ENCODE data around the gene SLC16A8. TPM values are rescaled to one million over a fixed set of nuclear protein-coding genes. Genes with fewer than 3 reads are reported as not detected.

Gene SLC16A8
- polyA plus RNA-seq, 3 donors, result not detected

DNA sequence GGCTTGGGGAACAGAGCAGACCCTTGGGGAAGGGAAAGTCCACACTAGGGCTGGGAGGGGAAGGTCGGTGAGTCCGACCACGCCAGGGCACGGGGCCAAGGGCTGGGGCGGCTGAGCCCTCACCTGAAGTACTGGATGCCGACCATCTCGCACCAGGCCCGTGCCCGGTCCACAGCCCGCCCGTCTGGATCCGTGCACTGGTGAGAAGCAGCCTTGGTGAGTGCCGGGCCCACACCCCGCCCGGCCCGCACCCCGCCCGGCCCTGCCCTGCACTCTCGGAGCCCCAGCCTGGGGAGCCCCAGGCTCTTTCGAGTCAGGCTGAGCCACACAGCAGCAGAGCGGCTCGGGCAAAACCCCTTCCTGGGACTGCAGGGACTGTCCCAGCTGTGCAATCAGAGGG, 28.4 kb upstream of the SLC16A8 start:
- Mint-ChIP-seq H3K27ac (no peak overlapping the region), H3K27me3 (ENCODE audit: low read depth in 3 of 3) (peaks cover 1% of the 10 kb centered on the region in 3 donors), H3K9me3 (peaks cover 0 to 2% (median 0%) of the 10 kb centered on the region in 7 donors), H3K4me1 (no peaks in the 10 kb centered on the region), H3K36me3 (no peaks in the 10 kb centered on the region), H3K4me3 (no peak overlapping the region)
- no peaks in the 10 kb centered on the region for H3K4me1 ChIP-seq (ENCODE audit: control insufficient read depth in 1 of 2, insufficient read depth in 2 of 2, low read length in 2 of 2)
- over 99% methylated on average over 20 of the region's 22 CpGs for WGBS (ENCODE audit: insufficient coverage)
- H3K36me3 ChIP-seq (replicated peaks in 1 of 2; ENCODE audit: control insufficient read depth in 1 of 2, insufficient read depth in 2 of 2, low read length in 2 of 2), result no peaks in the 10 kb centered on the region
- no peak overlapping the region for H3K4me2 ChIP-seq (replicated peaks; ENCODE audit: extremely low read depth, low read length, poor library complexity, severe bottlenecking)
- TF ChIP-seq, protein P1, sequence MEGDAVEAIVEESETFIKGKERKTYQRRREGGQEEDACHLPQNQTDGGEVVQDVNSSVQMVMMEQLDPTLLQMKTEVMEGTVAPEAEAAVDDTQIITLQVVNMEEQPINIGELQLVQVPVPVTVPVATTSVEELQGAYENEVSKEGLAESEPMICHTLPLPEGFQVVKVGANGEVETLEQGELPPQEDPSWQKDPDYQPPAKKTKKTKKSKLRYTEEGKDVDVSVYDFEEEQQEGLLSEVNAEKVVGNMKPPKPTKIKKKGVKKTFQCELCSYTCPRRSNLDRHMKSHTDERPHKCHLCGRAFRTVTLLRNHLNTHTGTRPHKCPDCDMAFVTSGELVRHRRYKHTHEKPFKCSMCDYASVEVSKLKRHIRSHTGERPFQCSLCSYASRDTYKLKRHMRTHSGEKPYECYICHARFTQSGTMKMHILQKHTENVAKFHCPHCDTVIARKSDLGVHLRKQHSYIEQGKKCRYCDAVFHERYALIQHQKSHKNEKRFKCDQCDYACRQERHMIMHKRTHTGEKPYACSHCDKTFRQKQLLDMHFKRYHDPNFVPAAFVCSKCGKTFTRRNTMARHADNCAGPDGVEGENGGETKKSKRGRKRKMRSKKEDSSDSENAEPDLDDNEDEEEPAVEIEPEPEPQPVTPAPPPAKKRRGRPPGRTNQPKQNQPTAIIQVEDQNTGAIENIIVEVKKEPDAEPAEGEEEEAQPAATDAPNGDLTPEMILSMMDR (IDR thresholded peaks at IDR 0.05), result no peak
- H3K9ac ChIP-seq (ENCODE audit: insufficient read depth, low read length, poor library complexity, severe bottlenecking), result no peak overlapping the region
- H3K79me2 ChIP-seq (ENCODE audit: insufficient read depth, low read length), result no peaks in the 10 kb centered on the region
- no peak overlapping the region for H3K27ac ChIP-seq (ENCODE audit: low read depth in 1 of 2, low read length in 2 of 2)
- DNase-seq, result no peak
- no peak overlapping the region for H3K4me3 ChIP-seq (replicated peaks in 1 of 3; ENCODE audit: low read depth in 2 of 3, low read length in 3 of 3)
- H3K9me3 ChIP-seq (replicated peaks in 1 of 2; ENCODE audit: control insufficient read depth in 1 of 2, insufficient read depth in 1 of 2, low read length in 2 of 2), result no peaks in the 10 kb centered on the region
- intact Hi-C loops (cut with micrococcal nuclease), result loop anchor here (5.0 kb wide), 2 partner anchors 40 to 240 kb away; no protein-coding TSS in a partner anchor
- H3K27me3 ChIP-seq (ENCODE audit: control insufficient read depth in 2 of 2, insufficient read depth in 2 of 2, low read length in 2 of 2), result no peaks in the 10 kb centered on the region
- no peaks in the 10 kb centered on the region for H4K20me1 ChIP-seq (ENCODE audit: insufficient read depth, low read length)
- H2AFZ ChIP-seq (ENCODE audit: insufficient read depth, low read depth, low read length, poor library complexity, severe bottlenecking), result no peak overlapping the region

DNA sequence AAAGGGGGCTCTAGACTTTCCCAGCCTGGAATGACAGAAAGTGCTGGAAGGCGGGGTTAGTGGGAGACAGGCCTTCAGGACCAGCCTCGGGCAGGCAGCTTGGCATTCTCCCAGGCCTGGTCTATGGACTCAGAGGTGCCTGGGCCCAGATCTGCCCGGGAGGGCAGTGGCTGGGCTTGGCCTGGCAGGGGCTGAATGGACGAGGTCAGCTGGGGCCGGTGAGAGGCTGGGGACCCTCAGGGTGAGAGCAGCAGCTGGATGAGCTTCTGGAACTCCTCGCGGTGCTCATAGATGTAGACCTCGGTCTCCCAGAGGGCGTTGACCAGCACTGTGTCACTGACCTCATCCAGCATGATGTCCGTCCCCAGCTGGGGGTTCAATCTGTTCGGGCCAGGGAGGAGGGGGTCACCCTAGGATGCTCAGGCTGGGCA, 28.0 kb upstream of the SLC16A8 start:
- no peak overlapping the region for H3K4me3 ChIP-seq (replicated peaks in 1 of 3; ENCODE audit: low read depth in 2 of 3, low read length in 3 of 3)
- H2AFZ ChIP-seq (ENCODE audit: insufficient read depth, low read depth, low read length, poor library complexity, severe bottlenecking), result no peak overlapping the region
- H3K9me3 ChIP-seq (replicated peaks in 1 of 2; ENCODE audit: control insufficient read depth in 1 of 2, insufficient read depth in 1 of 2, low read length in 2 of 2), result no peaks in the 10 kb centered on the region
- no peak overlapping the region for H3K27ac ChIP-seq (ENCODE audit: low read depth in 1 of 2, low read length in 2 of 2)
- H3K4me2 ChIP-seq (replicated peaks; ENCODE audit: extremely low read depth, low read length, poor library complexity, severe bottlenecking), result no peak overlapping the region
- H3K9ac ChIP-seq (ENCODE audit: insufficient read depth, low read length, poor library complexity, severe bottlenecking), result no peak overlapping the region
- peaks cover 1 to 3% (median 1%) of the 10 kb centered on the region in 3 donors for H3K27me3 Mint-ChIP-seq (ENCODE audit: low read depth in 3 of 3)
- no peaks in the 10 kb centered on the region for H3K79me2 ChIP-seq (ENCODE audit: insufficient read depth, low read length)
- H3K36me3 Mint-ChIP-seq, result no peaks in the 10 kb centered on the region
- H3K27ac Mint-ChIP-seq, result no peak overlapping the region
- intact Hi-C loops (cut with micrococcal nuclease), result loop anchor here (5.0 kb wide), 2 partner anchors 40 to 240 kb away; no protein-coding TSS in a partner anchor
- no peak overlapping the region for H3K4me3 Mint-ChIP-seq
- DNase-seq, result no peak
- no peaks in the 10 kb centered on the region for H3K4me1 ChIP-seq (ENCODE audit: control insufficient read depth in 1 of 2, insufficient read depth in 2 of 2, low read length in 2 of 2)
- 94% methylated on average over 11 of the region's 11 CpGs for WGBS (ENCODE audit: insufficient coverage)
- no peaks in the 10 kb centered on the region for H3K4me1 Mint-ChIP-seq
- no peaks in the 10 kb centered on the region for H4K20me1 ChIP-seq (ENCODE audit: insufficient read depth, low read length)
- TF ChIP-seq, protein P1 (IDR thresholded peaks at IDR 0.05), result no peak
- H3K9me3 Mint-ChIP-seq, result peaks cover 0 to 2% (median 0%) of the 10 kb centered on the region in 7 donors
- H3K27me3 ChIP-seq (ENCODE audit: control insufficient read depth in 2 of 2, insufficient read depth in 2 of 2, low read length in 2 of 2), result no peaks in the 10 kb centered on the region
- H3K36me3 ChIP-seq (replicated peaks in 1 of 2; ENCODE audit: control insufficient read depth in 1 of 2, insufficient read depth in 2 of 2, low read length in 2 of 2), result no peaks in the 10 kb centered on the region
